Retina (tissue), 1 donor: Measurements from ENCODE around the gene POTEG.
"Not testable (repeated sequence)": the region's sequence is repeated elsewhere in the genome, so short reads cannot be mapped to it uniquely, and the experiment has no call there.

Source experiments
- DNase-seq: peaks from one replicate; pipeline ENCODE4 v3.0.0-alpha.2; 2016

POTEG gene

DNA sequence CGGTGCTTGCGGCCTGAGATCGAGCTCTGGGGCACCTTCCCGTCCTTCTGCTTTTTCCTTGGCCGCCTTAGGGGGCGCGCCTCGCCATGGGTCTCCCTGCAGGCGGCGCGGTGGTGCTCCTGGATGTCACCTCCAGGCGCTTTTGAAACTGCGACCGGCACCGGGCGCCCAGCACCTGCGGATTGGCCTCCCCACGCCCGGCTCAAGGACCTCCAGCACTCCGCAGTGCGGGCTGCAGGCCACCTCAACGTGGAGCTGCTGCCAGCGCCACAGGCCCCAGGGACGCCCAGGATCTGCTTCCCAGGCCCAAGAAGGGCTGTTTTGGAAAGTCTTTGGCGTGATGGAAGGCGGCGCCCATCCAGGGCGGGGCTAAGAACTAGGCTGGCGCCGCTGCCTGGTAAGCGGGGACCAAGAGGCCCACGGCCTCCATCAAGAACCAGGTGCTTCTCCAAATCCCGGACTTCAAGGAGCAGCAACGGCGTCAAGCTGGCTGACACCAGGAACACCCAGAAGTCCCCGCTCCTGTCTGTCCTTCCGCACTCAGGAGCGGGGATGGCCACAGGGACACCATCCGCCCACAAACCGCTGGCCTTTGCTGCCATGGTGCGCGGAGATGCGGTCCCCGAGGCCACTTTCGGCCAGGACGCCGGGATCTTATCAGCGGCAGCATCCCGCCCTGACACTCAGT lies 61.2 kb downstream of the POTEG start:
- not testable (repeated sequence) for DNase-seq

DNA sequence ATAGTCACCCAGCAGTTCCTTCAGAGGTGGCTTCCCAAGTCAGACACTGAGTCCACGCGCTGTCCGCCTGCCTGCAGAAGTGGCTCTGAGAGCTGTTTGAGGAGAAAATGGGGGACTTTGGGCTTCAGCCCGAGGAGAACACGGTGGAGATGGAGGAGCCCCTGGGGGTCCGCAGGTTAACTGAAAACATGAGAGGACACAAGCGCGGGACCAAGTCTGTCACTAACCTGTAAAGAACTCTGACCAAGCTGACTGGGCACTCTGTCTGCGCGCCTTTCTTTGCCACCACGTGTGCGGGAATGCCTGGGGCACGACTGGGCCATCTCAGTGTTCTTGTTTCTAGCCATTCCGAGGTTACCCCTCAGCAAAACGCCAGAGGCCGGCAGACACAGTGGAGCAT lies 62.4 kb downstream of the POTEG start:
- not testable (repeated sequence) for DNase-seq

DNA sequence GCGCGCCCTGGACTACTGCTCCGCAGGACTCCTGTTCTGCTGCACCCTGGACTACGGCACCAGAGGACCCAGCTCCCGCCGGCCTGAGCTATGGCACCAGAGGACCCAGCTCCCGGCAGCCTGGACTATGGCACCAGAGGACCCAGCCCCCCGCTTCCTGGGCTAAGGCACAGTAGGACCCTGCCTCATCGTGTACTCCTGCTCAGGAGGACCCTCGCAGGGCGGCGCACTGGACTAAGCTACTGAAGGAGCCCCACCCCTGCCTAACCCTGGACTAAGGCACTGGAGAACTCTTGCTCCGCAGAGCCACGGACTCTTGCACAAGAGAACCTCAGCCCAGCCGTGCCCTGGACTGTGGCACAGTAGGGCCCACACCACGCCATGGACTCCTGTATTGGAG lies 71.3 kb downstream of the POTEG start:
- DNase-seq, result not testable (repeated sequence)

DNA sequence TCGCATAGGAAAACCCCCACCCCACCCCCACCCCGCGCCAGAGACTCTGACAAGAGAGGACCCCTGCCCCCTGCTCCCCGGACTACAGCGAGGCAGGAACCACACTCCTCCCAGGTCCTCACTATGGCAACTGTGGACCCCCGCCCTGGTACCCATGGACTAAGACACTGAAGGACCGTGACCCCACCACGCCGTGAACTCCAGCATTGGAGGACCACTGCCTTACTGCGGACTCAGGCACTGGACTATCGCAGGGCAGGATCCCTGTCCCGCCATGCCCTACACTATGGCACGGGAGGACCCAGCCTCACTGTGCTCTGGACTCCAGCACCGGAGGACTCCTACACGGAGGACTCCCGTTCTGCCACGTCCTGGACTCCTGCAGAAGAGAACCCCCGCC lies 71.8 kb downstream of the POTEG start:
- not testable (repeated sequence) for DNase-seq

DNA sequence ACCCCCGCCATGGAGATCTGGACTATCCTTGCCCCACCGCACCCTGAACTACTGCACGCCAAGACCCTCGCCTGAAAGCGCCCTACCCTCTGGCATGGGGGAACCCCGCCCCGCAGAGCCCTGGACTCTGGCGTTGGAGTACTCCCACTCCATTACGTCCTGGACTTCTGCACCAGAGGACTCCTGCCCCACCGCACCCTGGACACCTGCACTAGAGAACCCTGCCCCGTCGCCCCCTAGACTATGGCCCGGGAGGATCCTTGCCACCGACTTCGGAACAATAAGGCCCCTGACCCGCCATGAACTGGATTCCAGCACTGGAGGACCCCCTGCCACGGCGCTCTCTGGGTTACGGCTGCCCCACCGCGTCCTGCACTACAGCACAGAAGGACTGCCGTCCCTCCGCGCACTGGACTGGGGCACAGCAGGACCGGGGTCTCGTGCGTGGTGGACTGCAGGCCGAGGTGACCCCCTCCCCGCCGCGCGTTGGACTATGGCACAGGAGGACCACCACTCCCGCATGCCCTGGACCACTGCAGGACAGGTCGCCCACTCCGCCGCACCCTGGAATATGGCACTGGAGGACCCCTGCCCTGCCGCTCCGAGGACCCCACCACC lies 72.4 kb downstream of the POTEG start:
- not testable (repeated sequence) for DNase-seq

DNA sequence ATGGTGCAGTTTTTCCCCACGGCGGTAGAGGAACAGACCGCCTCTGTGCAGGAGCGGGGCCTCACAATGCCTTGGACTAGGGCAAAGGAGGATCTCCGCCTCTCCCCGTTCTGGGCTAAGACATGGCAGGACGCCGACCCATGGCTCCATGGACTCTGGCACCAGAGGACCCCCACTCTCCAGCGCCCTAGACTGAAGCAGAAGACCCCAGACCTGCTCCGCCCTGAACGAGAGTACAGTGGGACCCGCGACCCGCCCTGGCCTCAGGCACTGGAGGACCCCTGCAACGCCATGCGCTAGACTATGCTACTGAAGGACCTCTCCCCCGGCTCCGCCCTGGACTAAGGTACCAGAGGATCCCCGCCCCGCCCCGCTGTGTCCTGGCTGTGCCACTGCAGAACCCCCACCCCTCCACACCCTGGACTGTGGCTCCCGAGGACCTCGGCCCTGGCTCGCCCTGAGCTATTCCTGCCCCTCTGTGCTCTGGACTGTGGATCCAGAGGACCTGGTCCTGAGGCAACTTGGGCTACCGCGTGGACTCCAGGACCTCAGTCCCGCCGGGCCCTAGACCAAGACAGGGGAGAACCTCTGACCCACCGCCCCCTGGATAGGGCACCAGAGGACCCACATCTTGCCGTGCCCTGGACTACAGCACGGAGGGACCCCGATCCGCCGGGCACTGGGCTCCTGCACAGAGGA lies 73.1 kb downstream of the POTEG start:
- DNase-seq, result not testable (repeated sequence)
